Heart right ventricle (tissue), 16 donors: Measurements from ENCODE around the gene SF1. TPM values are rescaled to one million over a fixed set of nuclear protein-coding genes. Genes with fewer than 3 reads are reported as not detected.
A peak's percentile ranks its signal among the peaks of the same experiment; 100 is the strongest.

Experiments
- ATAC-seq, 8 donors: fragments of 200-7000 bp; cut with Tn5 transposase; one replicate each; pipeline ENCODE4 v1.9.1; 2020; ENCODE audit warnings: mild to moderate bottlenecking in 8 of 8, moderate library complexity in 8 of 8, moderate number of reproducible peaks in 1 of 8
- DNase-seq, 2 donors: peaks; one replicate each; pipeline ENCODE4 v3.0.0-alpha.2; 2020
- H3K27ac ChIP-seq, 10 donors: fragments of 200-600 bp; sonication (generic) in 2 of 10; one replicate each; pipeline versions ENCODE4 v1.5.0 to v1.8.0; 2020 to 2022; ENCODE audit warnings: mild to moderate bottlenecking in 3 of 10
- H3K27me3 ChIP-seq, 7 donors: fragments of 200-600 bp; one replicate each; pipeline ENCODE4 v1.8.0; 2021 to 2022; ENCODE audit warnings: mild to moderate bottlenecking in 2 of 7
- H3K36me3 ChIP-seq, 9 donors: fragments of 200-600 bp; sonication (generic) in 1 of 9; one replicate each; pipeline versions ENCODE4 v1.5.0 to v1.8.0; 2020 to 2022; ENCODE audit warnings: mild to moderate bottlenecking in 2 of 9
- H3K4me1 ChIP-seq, 9 donors: fragments of 200-600 bp; sonication (generic) in 1 of 9; one replicate each; pipeline versions ENCODE4 v1.5.0 to v1.8.0; 2020 to 2022; ENCODE audit warnings: mild to moderate bottlenecking in 4 of 9
- H3K4me3 ChIP-seq, 10 donors: fragments of 200-600 bp; sonication (generic) in 2 of 10; one replicate each; pipeline versions ENCODE4 v1.5.0 to v1.8.0; 2020 to 2022; ENCODE audit warnings: mild to moderate bottlenecking in 7 of 10, moderate library complexity in 2 of 10
- H3K9me3 ChIP-seq, 11 donors: fragments of 200-600 bp in 10 of 11; sonication (generic) in 2 of 11; one replicate each; pipeline versions ENCODE4 v1.5.0 to v1.8.0; 2013 to 2022; ENCODE audit warnings: mild to moderate bottlenecking in 2 of 11, control low read depth in 1 of 11, moderate library complexity in 1 of 11
- CTCF ChIP-seq, 9 donors: fragments of 200-600 bp; sonication (generic) in 2 of 9; IDR thresholded peaks; one replicate each; pipeline versions ENCODE4 v1.5.0 to v1.8.0; 2021 to 2022; ENCODE audit warnings: antibody characterized with exemption in 9 of 9, mild to moderate bottlenecking in 5 of 9, moderate library complexity in 1 of 9
- WGBS, 2 donors: extraction: QIAGEN DNeasy Blood & Tissue Kit; methylation state at CpG; one replicate each; pipeline ENCODE4 v1.1.7; 2013; ENCODE audit warnings: inconsistent platforms in 1 of 2; 5-methylcytosine and 5-hydroxymethylcytosine counted together
- intact Hi-C, 10 donors: fragments of 100-400 bp; cut with DNase I; formaldehyde crosslinking; loops; one replicate each; pipeline versions ENCODE4 v1.11.1 to v1.14.2; 2022
- polyA plus RNA-seq, 2 donors: library from polyadenylated mRNA; stranded (reverse); fragments of 200-250 nt; gene quantifications; one replicate each; pipeline ENCODE4 v1.2.3, GENCODE V29; 2013
- total RNA-seq, 10 donors: library from RNA; stranded (reverse); fragmentation: NEBNext Ultra II Directional in 3 of 10; extraction: Animal tissue kit (Norgen Biotek cat#: 25700) in 3 of 10; gene quantifications; one replicate each; pipeline versions ENCODE4 v1.2.1 to v1.2.4, GENCODE V29; 2021 to 2023
- donor health status: Arrhythmogenic right ventricular cardiomyopathy.
- donor health status: ischemic (EF 13 %, LVEDD 7.1; RV severe dilation, severe dysfunction).
- donor health status: healthy with polysubstance abuse.
- donor health status: DM: no; HTN: yes; CAD: no.
- donor health status: DM: no; HTN: no; CAD: no.
- donor health status: ischemic (EF 25% LVEDD 6.9; RV normal size, moderate dysfunction).
- donor health status: ischemic (EF 25% LVEDD 5.7; RV mildly dilated, moderate dysfunction).
- donor health status: healthy.
- donor health status: DM: yes; HTN: yes; CAD: no.
- donor health status: Ischemic cardiomyopathy.
- donor health status: ischemic (EF 35%, LVEDD 5.7; RV mildly dilated, moderate dysfunction).
- donor health status: nonischemic (EF 11% LVEDD 7.7; RV severe dilation, severe dysfunction).
- donor health status: DM: yes; HTN: yes; CAD: no.
- donor health status: PGD.
- donor health status: ischemic (EF 29% LVEDD 5.4; RV normal size, mild dysfunction).
- donor health status: nonischemic (EF 23%, LVEDD 6.1; RV moderate dilation, normal function).

SF1 gene
- total and polyA plus RNA-seq, 12 donors = 45.6 to 201 (median 160) TPM

- no peak overlapping the region for H3K27ac ChIP-seq
- peaks cover 0 to 60% (median 7%) of the 10 kb centered on the region in 9 donors for H3K36me3 ChIP-seq
- intact Hi-C loops = no loop called here
- no peak for ATAC-seq
- peaks cover 0 to 26% (median 4%) of the 10 kb centered on the region in 9 donors for H3K4me1 ChIP-seq
- no peak for TF ChIP-seq CTCF (IDR thresholded peaks at IDR 0.05)
- DNase-seq = no peak
- H3K9me3 ChIP-seq = no peaks in the 10 kb centered on the region
- H3K27me3 ChIP-seq = no peaks in the 10 kb centered on the region
- WGBS, 2 donors = 92 to 93% methylated on average over 13 to 14 of the region's 14 CpGs
- H3K4me3 ChIP-seq = no peak overlapping the region
Measured at GRCh38 chr11:64791781-64792291, 13.5 kb upstream of the SF1 start.

GRCh38 chr11:64790205-64791095 lies 12.1 kb upstream of the SF1 start:
- H3K4me1 ChIP-seq = peaks cover 0 to 26% (median 4%) of the 10 kb centered on the region in 9 donors
- peaks cover 0 to 50% (median 7%) of the 10 kb centered on the region in 9 donors for H3K36me3 ChIP-seq
- no peak for TF ChIP-seq CTCF (IDR thresholded peaks at IDR 0.05)
- H3K27ac ChIP-seq = no peak overlapping the region
- 92 to 94% methylated on average over 25 of the region's 25 CpGs for WGBS, 2 donors
- DNase-seq = no peak
- no peak for ATAC-seq
- intact Hi-C loops = no loop called here
- H3K9me3 ChIP-seq = no peaks in the 10 kb centered on the region
- no peaks in the 10 kb centered on the region for H3K27me3 ChIP-seq
- no peak overlapping the region for H3K4me3 ChIP-seq

GRCh38 chr11:64789331-64790204 lies 11.2 kb upstream of the SF1 start:
- no peak for TF ChIP-seq CTCF (IDR thresholded peaks at IDR 0.05)
- DNase-seq (no peak), ATAC-seq (peak in 1 of 8 donors; percentile 14)
- Histone ChIP-seq H3K36me3 (peaks cover 0 to 45% (median 7%) of the 10 kb centered on the region in 9 donors), H3K4me1 (peaks cover 0 to 26% (median 4%) of the 10 kb centered on the region in 9 donors), H3K9me3 (no peaks in the 10 kb centered on the region), H3K27ac (no peak overlapping the region), H3K27me3 (no peaks in the 10 kb centered on the region), H3K4me3 (no peak overlapping the region)
- intact Hi-C loops = loop anchor here in 4 of 10 donors (5.0 to 10.0 kb wide), 3 partner anchors 58 to 325 kb away; partner anchors contain the start of genes TM7SF2 (in 1 of the 4) and ZNHIT2 (in 1 of the 4)
- WGBS, 2 donors = 94 to 95% methylated on average over 15 of the region's 15 CpGs
